Lower leg skin (tissue), 3 donors: Measurements from ENCODE around the gene EPC1.

Experiments
- CTCF ChIP-seq, 3 donors: fragments of 450-650 bp; IDR thresholded peaks; one replicate each; pipeline ENCODE4 v1.5.1; 2016; ENCODE audit warnings: antibody characterized with exemption in 3 of 3, mild to moderate bottlenecking in 3 of 3, moderate library complexity in 2 of 3
- POLR2A ChIP-seq, 2 donors: fragments of 450-650 bp; IDR thresholded peaks; one replicate each; pipeline ENCODE4 v1.6.1; 2016 to 2017; ENCODE audit warnings: antibody characterized with exemption in 2 of 2, mild to moderate bottlenecking in 1 of 2, moderate library complexity in 1 of 2

- TF ChIP-seq CTCF (IDR thresholded peaks at IDR 0.05) = no peak
- no peak for TF ChIP-seq POLR2A (IDR thresholded peaks at IDR 0.05)
These were observed 20.1 kb downstream of the EPC1 start for GRCh38 chr10:32326680-32327363.
